IPS DF 6.9 (cell line): ENCODE results near the gene KIAA0232.
"Not testable (repeated sequence)": the region's sequence is repeated elsewhere in the genome, so short reads cannot be mapped to it uniquely, and the experiment has no call there.

Experiments used
- DNase-seq: peaks from one replicate; pipeline ENCODE4 v3.0.0-alpha.2; 2013; ENCODE audit warnings: low read depth, low spot score
- H3K27ac ChIP-seq: one replicate; pipeline ENCODE4 v1.5.1; 2013; ENCODE audit warnings: low read length, control low read depth
- H3K27me3 ChIP-seq: 2 replicates; pipeline ENCODE4 v1.6.1; 2013; ENCODE audit warnings: mild to moderate bottlenecking, low read length; ENCODE audit not compliant: control insufficient read depth, insufficient read depth
- H3K36me3 ChIP-seq: 2 replicates; pipeline ENCODE4 v1.6.1; 2013; ENCODE audit warnings: low read length; ENCODE audit not compliant: control insufficient read depth, insufficient read depth
- H3K4me1 ChIP-seq: 2 replicates; pipeline ENCODE4 v1.6.1; 2013; ENCODE audit warnings: low read length; ENCODE audit not compliant: control insufficient read depth, insufficient read depth
- H3K4me3 ChIP-seq: 2 replicates; pipeline ENCODE4 v1.5.1; 2013; ENCODE audit warnings: mild to moderate bottlenecking, low read length
- H3K9me3 ChIP-seq: 2 replicates; pipeline ENCODE4 v1.6.1; 2013; ENCODE audit warnings: low read length, inconsistent platforms; ENCODE audit not compliant: control insufficient read depth, insufficient read depth
- WGBS: extraction: QIAGEN DNeasy Blood & Tissue Kit; methylation state at CpG from one replicate; pipeline ENCODE4 v1.1.7; 2013; ENCODE audit warnings: mixed read lengths, missing lambda C conversion rate; ENCODE audit not compliant: insufficient read length, insufficient coverage; 5-methylcytosine and 5-hydroxymethylcytosine counted together

KIAA0232 gene

DNA sequence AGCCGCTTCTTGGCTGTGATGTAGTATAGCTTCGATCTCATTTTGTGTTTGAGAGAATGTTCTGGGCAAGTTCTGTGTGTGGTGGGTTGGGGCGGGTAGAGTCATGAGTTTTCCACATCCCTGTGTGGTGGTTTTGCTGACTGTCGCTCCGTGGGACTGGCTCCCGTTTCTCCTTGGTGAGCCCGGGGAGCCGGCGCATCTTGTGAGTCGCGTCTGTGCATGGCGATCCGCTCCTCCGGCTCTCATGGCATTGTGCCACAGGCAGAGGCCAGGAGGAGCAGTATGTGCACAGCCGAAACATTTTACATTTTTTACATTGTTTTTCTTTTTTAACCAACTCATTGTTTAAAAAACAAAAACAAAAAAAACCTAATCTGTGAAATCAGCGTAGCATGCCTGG, 99.4 kb downstream of the KIAA0232 start:
- no peak overlapping the region for H3K27ac ChIP-seq

DNA sequence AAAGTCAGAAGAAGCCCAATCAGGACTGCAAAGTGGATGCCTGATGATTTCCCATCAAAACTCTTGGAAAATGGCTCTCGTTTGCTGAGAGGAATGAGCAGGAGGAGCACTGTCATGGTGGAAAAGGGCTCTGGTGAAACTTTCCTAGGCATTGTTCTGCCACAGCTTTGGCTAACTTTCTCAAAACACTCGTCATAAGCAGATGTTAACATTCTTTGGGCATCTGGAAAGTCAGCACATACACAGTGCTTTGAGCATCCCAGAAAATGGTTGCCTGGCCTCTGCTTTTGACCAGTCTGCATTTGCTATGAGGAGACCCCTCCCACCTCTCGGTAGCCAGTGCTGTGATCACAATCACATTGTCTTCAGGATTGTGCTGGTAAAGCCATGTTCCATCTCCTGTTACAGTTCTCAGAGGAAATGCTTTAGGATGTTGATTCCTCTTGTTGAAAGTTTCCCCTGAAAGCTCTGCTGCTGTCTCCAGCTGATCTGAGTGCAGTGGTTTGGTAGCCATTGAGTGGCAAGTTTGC, 101.9 kb downstream of the KIAA0232 start:
- Histone ChIP-seq H3K4me3 (no peak overlapping the region), H3K9me3 (no peaks in the 10 kb centered on the region), H3K36me3 (peaks cover under 1% of the 10 kb centered on the region; the same call in 1 of the 2 replicates), H3K4me1 (no peaks in the 10 kb centered on the region; the same call in none of the 2 replicates), H3K27ac (no peak overlapping the region), H3K27me3 (no peaks in the 10 kb centered on the region)
- no peak for DNase-seq
- WGBS = no CpG with 5 or more reads among the region's 3 CpGs

More for the DNA sequence above, 99.4 kb downstream of the KIAA0232 start:
- H3K4me3 ChIP-seq = no peak overlapping the region
- H3K36me3 ChIP-seq = peaks cover 6% of the 10 kb centered on the region; the same call in 1 of the 2 replicates
- H3K4me1 ChIP-seq = no peaks in the 10 kb centered on the region; the same call in none of the 2 replicates
- no CpG with 5 or more reads among the region's 16 CpGs for WGBS
- no peak for DNase-seq
- no peaks in the 10 kb centered on the region for H3K9me3 ChIP-seq
- H3K27me3 ChIP-seq = no peaks in the 10 kb centered on the region

DNA sequence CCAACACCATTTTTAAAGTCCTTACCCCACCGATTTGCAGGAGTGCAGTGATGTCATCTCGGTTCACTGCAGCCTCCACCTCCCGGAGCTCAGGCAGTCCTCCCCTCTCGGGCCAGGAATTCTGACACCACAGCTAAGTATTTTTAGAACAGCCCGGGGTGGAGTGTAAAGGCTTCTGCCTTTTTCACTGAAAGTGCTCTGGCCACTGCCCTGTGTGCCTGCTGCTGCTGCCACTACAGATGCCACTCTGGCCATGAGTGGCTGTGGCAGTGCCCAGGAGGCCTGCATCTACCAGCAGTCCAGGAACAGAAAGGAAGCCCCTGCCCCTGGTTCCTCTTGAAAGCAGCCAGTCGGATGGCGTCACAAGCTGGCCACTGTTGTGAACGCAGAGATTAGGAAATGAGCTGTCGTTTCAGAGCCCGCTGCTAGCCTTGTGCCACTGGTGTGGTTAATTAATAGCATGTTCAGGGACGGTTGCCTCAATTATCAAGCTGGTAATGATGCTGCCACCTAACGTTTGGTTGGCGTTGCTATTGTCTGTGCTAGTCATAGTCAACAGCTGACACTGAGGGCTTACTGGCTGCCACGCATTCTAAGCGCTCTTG, 103.5 kb downstream of the KIAA0232 start:
- Histone ChIP-seq H3K4me3 (no peak overlapping the region), H3K36me3 (no peaks in the 10 kb centered on the region; the same call in 1 of the 2 replicates), H3K9me3 (no peaks in the 10 kb centered on the region), H3K27ac (no peak overlapping the region), H3K27me3 (no peaks in the 10 kb centered on the region), H3K4me1 (no peaks in the 10 kb centered on the region; the same call in none of the 2 replicates)
- DNase-seq = no peak
- no CpG with 5 or more reads among the region's 15 CpGs for WGBS

DNA sequence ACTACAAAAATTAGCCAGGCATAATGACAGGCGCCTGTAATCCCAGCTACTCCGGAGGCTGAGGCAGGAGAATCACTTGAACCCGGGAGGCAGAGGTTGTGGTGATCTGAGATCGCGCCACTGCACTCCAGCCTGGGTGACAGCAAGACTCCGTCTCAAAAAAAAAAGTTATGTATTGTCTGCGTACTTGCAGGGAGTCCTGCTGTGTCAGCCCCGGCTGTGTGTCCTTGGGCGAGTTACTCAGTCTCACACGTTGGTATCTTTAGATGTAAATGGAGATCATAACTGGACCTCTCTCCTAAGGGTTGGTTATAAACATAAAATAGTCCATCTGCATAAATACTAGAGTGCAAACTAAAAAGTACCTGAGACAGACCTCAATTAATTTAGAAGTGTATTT, 104.4 kb downstream of the KIAA0232 start:
- no peaks in the 10 kb centered on the region for H3K36me3 ChIP-seq
- no CpG with 5 or more reads among the region's 10 CpGs for WGBS
- DNase-seq = no peak
- H3K9me3 ChIP-seq = no peaks in the 10 kb centered on the region
- no peaks in the 10 kb centered on the region for H3K27me3 ChIP-seq
- no peak overlapping the region for H3K4me3 ChIP-seq
- H3K27ac ChIP-seq = no peak overlapping the region
- no peaks in the 10 kb centered on the region; the same call in none of the 2 replicates for H3K4me1 ChIP-seq

DNA sequence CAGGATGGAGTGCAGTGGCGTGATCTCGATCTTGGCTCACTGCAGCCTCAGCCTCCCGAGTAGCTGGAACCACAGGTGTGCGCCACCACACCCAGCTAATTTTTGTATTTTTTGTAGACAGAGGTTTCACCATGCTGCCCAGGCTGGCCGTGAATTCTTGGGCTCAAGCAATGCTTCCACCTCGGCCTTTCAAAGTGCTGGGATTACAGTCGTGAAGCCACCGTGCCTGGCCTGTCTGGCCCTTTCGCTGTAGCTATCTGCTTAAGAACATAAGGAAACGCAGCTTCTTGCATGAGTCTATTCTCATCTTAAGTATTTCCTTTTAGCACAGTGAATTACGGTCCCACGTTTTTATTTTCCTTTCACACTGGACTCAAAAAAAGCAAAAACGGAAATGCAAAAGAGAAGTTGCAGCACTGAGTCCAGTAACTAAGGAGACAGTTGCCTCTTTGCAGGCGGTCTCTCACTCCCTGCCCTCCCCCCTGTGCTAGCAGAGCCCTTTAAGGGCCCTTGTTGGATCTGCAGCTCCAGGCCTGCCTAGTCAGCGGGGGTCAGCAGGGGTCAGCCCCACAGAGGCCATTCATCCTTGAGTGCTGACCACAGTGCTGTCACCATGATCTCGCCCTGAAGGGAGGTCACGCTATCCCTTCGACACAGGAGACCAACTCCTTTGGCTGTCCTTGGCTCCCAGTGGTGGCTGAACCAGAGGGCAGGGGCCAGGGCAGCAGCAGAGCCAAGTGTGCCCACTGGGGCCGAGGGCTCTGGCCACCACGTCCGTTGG, 105.3 kb downstream of the KIAA0232 start:
- Histone ChIP-seq H3K27me3 (no peaks in the 10 kb centered on the region), H3K4me3 (no peak overlapping the region), H3K27ac (no peak overlapping the region), H3K36me3 (no peaks in the 10 kb centered on the region), H3K9me3 (no peaks in the 10 kb centered on the region), H3K4me1 (no peaks in the 10 kb centered on the region; the same call in none of the 2 replicates)
- no CpG with 5 or more reads among the region's 21 CpGs for WGBS
- no peak for DNase-seq

DNA sequence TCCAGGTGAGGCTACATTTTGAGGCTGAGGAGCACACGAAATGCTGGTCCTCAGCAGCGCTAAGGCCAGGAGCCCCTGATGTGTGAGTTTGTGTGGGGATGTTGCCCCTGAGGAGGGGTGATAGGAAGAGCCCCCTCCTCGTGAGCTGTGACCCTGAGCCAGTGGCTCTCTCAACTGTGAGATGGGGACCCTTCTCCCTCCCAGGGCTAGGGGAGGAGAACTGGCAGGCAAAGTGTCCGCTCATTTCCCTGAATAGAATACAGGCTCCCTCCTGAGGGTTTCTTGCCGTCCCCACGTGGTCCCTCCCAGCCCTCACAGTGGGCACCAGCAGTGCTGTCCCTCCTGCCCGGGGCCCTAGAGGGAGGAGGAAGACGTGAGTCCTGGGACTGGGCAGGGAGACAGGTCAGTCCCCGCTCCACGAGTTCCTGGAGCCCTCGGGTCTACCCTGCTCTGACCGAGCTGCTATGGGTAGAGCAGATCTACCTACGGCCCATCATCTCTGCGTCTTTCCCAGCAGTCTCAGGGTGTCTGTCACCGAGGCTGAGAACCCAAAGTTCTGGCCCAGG, 106.1 kb downstream of the KIAA0232 start:
- Histone ChIP-seq H3K9me3 (no peaks in the 10 kb centered on the region), H3K27me3 (no peaks in the 10 kb centered on the region), H3K36me3 (no peaks in the 10 kb centered on the region), H3K4me1 (no peaks in the 10 kb centered on the region; the same call in none of the 2 replicates), H3K4me3 (no peak overlapping the region), H3K27ac (no peak overlapping the region)
- no peak for DNase-seq
- WGBS = no CpG with 5 or more reads among the region's 15 CpGs

DNA sequence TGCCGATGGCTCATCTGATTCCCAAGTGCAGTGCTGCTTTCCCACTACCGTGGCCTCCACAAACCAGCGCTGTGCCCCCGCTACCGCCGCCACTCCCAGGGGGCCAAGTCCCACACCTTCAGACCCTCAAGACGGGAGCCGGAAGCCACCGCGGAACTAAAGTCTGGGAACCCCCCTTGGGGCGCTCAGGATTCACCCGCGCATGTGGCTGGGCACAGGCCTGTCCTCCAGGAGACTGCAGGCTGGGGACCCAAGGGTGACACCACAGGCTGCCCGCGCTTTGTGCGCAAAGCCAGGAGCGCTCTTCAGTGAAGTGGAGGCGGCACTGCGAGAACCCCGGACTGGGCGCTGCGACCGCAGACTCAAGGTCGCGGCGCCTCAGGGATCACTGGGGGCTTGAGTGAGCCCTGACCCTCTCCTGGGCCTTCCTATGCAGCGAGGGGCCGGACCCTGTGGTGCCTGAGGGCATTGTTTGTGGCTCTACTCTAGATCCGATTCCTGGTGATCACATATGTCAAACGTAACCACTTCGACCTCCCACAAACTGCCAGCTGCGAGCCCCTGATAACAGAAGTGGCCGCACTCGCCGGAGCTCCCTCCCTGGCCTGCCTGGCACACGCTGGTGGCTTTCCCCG, 106.7 kb downstream of the KIAA0232 start:
- WGBS = no CpG with 5 or more reads among the region's 37 CpGs
- Histone ChIP-seq H3K36me3 (no peaks in the 10 kb centered on the region), H3K4me3 (no peak overlapping the region), H3K27ac (no peak overlapping the region), H3K27me3 (no peaks in the 10 kb centered on the region), H3K4me1 (no peaks in the 10 kb centered on the region; the same call in none of the 2 replicates), H3K9me3 (no peaks in the 10 kb centered on the region)
- no peak for DNase-seq

DNA sequence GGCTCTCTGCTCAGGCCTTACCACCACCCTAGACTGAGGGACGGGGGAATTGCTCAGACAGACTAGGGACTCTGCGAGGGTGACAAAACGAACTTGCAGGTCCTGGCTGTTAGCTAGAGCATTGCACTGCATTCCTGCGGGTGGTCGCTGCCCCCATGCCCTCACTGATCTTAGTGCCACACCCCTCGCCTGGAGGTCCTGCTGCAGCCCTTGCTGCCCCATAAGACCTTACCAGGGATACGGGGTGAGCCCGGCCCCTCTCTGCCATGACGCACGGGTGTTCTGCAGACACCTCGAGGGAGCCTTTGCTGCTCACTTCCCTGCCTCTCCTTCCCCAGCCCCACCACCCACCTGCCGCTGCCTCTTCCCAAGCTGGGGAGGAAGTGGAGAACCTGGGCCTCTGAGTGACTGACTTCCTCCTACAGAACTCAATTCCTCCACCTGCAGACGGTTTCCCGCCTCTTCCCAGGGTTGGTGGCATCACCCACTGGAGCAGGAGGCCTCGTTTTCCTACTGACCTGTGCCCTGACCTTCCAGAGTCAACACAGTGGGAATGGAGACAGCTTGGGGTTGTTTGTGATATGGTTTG, 107.3 kb downstream of the KIAA0232 start:
- no peaks in the 10 kb centered on the region for H3K36me3 ChIP-seq
- no peak for DNase-seq
- no peak overlapping the region for H3K4me3 ChIP-seq
- no peak overlapping the region for H3K27ac ChIP-seq
- H3K9me3 ChIP-seq = no peaks in the 10 kb centered on the region
- no peaks in the 10 kb centered on the region; the same call in 1 of the 2 replicates for H3K4me1 ChIP-seq
- no CpG with 5 or more reads among the region's 15 CpGs for WGBS
- H3K27me3 ChIP-seq = no peaks in the 10 kb centered on the region

DNA sequence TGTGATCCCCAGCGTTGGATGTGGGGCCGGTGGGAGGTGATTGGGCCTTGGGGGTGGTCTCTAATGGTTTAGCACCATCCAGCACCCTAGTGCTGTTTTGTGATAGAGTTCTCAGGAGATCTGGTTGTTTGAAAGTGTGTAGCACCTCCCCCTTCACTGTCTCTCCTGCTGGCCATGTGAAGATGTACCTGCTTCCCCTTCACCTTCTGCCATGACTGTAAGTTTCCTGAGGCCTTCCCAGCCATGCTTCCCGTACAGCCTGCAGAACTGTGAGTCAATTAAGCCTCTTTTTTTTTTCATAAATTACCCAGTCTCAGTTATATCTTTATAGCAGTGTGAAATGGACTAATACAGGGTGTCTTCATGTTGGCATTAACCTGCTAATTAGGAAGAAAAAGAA, 107.8 kb downstream of the KIAA0232 start:
- Histone ChIP-seq H3K9me3 (no peaks in the 10 kb centered on the region), H3K27me3 (no peaks in the 10 kb centered on the region), H3K27ac (no peak overlapping the region), H3K4me1 (no peaks in the 10 kb centered on the region; the same call in 1 of the 2 replicates), H3K36me3 (no peaks in the 10 kb centered on the region), H3K4me3 (no peak overlapping the region)
- no peak for DNase-seq
- no CpG with 5 or more reads among the region's 3 CpGs for WGBS

DNA sequence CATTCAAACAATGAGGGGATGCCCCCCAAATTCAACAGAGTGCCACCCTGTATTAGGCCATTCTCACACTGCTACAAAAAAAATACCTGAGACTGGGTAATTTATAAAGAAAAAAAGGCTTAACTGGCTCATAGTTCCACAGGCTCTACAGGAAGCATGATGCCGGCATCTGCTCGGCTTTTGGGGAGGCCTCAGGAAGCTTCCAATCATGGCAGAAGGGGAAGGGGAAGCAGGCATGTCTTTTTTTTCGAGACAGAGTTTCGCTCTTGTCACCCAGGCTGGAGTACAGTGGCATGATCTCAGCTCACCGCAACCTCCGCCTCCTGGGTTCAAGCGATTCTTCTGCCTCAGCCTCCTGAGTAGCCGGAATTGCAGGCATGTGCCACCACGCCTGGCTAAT, 108.4 kb downstream of the KIAA0232 start:
- H3K9me3 ChIP-seq, H3K27ac ChIP-seq, H3K36me3 ChIP-seq, H3K27me3 ChIP-seq, DNase-seq, H3K4me3 ChIP-seq, H3K4me1 ChIP-seq: not testable (repeated sequence)
- WGBS = no CpG with 5 or more reads among the region's 9 CpGs
